GM19452 (cell line): ENCODE results near the gene PRND.

Experiments
- ATAC-seq: cut with Tn5 transposase; IDR thresholded peaks from one replicate; pipeline ENCODE4 v1.9.1; 2021; ENCODE audit not compliant: unreplicated experiment

Gene PRND

DNA sequence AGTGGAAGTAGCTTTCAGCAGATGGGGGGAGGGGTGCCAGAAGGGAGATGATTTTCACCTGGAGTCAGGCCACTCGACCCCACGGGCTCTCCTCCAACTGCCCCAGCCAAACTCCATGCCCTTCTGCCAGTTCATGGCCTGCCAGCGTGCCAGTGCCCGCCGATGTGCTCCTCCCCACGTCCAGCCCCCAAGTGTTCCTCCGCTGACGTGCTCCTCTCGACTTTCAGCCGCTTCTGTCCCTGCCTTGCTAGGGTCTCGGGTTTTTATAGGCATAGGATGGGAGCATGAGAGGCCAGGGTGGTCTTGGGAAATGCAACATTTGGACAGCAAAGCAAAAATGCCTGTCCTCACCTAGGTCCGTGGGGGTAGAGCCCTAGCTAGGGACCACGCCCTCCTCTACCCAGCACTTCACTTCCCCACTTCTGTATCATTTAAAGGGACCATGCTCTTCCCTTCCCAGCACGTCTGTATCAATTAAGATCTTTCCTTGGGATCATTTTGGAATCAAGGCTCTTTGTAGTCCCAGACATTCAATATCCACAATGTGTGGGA, 54.4 kb downstream of the PRND start:
- no peak for ATAC-seq
